GM18909 (cell line): ENCODE data around the gene RUNX1.
A peak's percentile ranks its signal among the peaks of the same experiment; 100 is the strongest.

Source experiments
- ATAC-seq: cut with Tn5 transposase; IDR thresholded peaks from one replicate; pipeline ENCODE4 v1.9.1; 2021; ENCODE audit warnings: mild to moderate bottlenecking; ENCODE audit not compliant: unreplicated experiment, poor library complexity

RUNX1 gene

DNA sequence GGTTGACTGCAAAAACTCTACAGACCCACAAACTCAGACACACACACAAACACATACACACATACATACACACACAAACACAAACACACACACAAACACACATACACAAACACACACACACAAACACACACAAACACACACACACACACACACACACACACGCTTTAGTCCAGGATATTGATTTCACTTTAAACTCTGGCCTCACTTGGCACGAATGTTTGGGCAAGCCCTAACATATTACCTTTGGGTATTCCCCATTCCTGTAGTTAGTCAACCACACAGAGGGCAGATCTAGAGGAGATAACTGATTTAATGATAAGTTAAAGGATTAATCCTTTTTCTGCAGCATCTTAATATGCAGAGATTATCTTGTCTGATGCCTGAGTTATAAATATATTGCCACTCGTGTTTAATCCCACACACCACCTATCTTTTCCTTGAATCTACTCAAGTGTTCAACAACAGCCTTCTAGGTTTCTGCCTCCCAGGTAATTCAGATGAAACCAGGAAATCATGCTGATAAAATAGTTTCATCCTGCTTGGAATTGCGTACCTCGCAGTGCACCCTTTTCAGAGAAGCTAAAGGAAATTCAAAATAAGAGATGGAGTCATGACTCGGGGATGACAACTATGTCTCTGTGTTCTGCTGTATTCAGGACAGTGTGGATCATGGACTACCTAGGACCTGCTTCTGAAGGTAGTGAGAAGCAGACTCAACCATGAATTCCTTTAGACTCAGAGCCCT, 14.5 kb upstream of the RUNX1 start:
- ATAC-seq = no peak

DNA sequence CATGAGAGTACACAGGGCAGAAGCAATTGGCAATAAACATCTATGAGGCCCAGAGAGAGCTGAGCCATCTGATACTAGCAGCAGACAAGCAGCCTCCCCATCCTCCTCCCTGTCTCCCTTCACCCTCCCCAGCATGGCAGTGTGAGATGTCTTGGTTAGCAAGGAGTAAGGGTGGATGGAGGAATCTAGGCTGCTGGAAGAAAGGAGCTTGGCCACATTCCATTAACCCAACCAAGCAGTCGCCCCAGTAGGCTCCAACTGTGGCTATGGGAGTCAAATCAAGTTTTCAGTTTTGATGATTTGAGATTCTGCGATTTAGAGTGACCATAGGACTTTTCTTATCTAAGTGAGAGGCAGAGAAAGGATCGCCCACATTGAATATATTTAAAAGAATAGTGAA, 12.9 kb upstream of the RUNX1 start:
- ATAC-seq = no peak

DNA sequence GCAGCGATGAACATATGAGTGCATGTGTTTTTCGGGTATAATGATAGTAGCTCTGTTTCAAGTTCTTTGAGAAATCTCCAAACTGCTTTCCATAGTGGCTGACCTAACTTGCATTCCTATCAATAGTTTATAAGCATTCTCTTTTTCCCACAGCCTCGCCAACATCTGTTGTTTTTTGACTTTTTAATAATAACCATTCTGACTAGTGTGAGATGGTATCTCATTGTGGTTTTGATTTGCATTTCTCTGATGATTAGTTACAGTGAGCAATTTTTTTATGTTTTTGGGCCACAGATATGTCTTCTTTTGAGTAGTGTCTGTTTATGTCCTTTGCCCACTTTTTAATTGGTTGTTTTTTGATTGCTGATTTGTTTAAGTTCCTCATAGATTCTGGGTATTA, 10.6 kb upstream of the RUNX1 start:
- no peak for ATAC-seq

DNA sequence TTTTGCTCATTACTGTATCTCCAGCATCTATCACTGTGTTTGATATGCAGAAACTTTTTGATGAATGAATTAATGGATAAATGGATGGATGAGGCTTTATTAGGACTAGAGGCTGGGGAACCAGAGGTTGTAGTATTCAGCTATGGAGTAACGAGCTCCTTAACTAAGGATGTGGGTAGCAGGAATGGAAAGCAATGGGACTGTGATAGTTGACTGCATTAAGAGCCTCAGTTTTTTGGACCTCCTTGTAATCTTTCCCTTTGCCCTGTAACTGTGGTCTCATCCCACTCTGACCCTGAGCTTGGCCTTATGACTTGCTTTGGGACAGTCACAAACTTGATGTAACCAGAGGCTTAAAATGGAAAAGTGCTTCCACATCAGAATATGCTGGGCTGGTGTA, 9.0 kb upstream of the RUNX1 start:
- no peak for ATAC-seq

DNA sequence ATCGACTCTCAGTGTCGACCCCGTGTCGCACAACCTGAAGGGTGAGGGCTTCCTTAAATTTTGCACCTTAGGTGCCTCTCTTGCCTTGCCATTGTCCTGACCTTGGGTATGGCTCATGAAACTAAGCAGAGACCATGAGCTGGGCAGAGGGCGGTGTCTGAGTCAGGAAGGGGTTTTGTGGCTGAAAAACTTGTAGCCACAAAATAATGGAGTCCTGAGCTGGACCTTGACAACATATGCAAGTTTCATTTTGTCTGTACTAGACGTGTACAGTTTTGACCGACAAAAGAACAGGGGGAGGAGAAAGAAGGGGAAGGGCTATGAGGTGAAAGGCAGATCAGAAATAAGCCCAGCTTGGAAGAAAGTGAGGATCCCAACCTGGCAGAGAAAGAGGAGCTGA, 8.3 kb upstream of the RUNX1 start:
- peak; percentile 70 for ATAC-seq

DNA sequence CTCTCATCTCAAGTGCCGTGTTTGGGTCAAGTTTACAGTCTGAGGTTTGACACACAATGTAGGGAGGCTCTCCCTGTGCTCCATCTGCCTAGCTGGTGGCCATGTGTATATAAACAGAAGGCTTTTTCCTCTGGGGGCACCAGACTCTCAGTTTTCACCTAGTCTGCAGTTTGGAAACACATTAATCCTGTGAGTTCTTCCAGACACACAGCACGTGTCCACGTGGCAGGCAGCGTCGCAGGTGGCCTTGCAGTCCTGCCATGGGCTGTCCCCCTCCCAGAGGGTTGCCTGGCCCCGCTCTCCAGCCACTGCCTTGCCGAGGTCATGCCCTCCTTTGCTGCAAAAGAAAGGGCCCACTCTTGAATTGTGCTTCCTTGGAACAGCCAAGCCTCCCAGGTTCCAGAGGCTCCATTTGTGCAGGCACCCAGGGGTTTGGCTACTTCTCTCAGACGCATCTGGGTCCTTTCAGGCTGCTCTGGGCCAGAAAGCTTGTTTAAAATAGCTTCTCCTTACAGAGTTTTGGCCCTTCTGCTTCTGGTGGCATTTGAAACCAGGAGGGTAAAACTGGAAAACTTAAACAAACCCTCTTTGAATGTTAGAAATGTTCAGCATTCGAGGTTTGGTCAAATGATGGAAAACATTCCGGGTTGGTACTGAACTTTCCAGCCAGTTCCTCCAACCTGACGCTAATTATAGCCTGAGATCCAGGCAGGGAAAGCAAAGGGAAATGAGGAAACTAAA, 4.4 kb upstream of the RUNX1 start:
- no peak for ATAC-seq

DNA sequence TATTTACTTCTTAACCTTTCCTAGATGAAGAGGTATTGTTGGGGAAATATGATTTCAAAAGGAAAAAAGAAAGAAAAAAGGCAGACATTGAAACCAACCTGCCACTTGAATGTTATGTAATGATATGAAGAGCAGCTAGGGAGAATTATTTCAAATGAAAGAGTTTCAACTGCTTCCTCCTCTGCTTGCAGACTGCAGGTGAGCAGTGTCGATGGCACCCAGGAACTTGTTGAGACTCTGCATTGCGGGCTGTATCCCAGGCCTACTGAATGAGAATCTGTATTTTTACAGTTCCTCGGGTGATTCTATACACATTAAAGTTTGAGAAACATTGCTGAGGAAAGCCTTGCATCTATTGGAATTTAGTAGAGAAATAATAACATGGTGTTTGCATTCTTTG, 3.7 kb upstream of the RUNX1 start:
- no peak for ATAC-seq

DNA sequence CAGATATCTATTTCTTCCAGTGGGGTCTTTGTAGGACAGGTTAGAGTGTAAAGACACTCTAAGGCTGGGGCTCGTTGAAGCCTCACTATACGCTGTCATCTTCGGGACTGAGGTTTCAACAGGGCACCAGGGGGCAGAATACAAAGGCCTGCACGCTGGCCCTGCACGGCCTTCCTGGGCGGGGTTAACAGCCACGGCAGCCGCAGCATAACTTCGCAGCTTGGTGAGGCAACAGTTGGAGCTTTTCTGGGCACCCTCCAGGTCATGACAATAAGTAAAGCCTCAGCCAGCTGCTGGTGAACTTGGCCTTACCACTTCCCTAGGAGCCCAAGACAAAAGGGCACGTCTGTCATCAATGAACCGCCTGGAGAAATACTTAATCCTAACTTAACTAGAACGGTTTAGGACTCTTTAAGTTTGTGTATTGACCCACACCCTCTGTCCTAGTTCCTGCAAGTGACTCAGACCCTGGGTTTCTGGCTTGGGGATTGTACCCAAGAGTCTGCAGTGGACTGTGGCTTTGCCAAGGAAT, 2.3 kb upstream of the RUNX1 start:
- peak; percentile 29 for ATAC-seq

DNA sequence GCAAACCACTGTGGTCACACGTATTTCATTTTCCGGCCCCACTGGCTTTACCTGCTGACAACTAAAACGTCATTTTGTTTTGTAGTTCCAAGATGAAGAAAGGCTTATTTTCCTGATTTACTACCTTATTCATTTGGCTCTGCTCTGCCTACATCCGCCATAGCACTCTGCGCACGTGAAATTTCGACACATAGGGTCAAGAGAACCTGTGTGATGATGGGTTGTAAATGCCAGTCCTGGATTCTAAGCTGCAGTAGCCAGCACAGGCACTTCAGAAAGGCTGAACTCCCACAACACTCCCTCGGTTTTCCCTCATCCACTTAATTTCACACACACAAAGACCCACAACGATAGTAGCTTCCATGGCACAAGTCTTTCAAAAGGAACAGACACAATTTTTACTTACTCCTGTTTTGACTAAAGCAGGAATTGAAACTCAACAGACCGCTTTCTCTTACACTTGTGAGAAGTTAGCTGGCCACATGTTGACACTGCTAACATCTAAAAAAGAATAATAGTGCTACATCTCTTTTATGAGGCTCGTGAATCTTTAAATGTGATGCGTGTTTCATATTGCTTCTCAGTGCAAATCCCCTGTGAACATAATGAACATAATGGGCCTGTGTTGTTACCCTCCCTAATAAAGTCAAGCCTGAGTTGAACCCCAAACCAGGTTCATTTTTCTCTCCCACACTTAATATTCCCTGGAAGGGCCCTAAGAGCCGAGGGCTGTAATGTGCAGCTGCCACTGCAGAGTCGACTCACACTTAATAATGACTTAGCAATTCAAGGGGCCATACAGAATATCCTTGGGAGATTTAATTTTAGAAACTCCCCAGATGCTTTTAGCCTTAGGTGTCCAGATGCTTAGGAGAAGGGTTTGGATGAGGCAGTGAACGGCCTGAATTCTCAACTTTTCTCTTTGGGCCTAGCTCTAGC, 1.5 kb upstream of the RUNX1 start:
- ATAC-seq = no peak

DNA sequence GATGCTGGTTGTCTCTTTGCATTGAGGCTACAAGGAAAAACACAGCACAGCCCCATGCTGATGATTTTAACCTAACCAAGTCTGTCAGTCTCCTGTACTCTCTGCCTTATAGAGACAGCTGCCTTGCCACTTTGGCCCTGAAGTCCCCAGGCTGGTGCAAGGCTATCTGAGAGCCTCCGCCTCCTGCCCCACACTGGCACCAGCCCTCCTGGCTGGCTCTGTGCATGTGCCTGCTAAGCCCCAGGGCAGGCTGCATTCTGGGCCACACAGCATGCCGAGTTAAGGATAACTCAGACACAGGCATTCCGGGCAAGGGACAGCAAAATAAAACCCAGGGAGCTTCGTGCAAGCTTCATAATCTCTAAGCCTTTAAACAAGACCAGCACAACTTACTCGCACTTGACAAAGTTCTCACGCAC, 910 bp downstream of the RUNX1 start:
- no peak for ATAC-seq

DNA sequence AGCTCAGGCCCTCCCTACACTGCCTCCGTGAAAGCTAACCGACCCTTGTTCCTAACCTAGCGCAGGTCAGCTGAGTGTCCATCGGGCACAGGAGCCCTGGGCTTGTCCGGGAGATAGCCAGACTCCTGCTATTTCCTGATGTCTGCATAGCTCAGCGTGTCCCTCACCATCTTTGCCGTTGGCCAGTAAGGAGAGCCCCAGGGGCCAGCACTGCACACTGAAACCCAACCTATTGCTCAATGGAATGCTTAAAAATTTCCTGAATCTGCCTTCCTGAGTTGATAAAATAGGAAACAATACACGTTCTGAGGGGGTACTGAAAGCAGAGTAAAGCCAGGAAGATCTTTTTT, 2.2 kb downstream of the RUNX1 start:
- no peak for ATAC-seq

DNA sequence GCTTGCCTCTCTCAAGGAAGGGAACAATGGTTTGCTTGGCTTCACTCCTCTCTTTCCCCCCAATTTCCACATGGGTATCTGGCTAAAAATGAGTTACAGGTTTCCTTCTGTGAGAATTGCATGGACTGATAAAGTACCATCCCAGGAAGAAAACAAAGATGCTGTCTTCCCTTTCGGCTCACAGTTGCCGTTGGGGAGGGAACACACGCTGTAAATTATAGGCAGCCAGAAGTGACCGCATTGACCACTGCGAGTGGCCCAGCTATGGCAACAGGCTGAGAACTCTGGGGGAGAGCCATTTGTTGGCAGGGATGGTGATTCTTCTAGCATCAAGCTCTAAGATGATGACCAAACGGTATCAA, 2.9 kb downstream of the RUNX1 start:
- no peak for ATAC-seq

DNA sequence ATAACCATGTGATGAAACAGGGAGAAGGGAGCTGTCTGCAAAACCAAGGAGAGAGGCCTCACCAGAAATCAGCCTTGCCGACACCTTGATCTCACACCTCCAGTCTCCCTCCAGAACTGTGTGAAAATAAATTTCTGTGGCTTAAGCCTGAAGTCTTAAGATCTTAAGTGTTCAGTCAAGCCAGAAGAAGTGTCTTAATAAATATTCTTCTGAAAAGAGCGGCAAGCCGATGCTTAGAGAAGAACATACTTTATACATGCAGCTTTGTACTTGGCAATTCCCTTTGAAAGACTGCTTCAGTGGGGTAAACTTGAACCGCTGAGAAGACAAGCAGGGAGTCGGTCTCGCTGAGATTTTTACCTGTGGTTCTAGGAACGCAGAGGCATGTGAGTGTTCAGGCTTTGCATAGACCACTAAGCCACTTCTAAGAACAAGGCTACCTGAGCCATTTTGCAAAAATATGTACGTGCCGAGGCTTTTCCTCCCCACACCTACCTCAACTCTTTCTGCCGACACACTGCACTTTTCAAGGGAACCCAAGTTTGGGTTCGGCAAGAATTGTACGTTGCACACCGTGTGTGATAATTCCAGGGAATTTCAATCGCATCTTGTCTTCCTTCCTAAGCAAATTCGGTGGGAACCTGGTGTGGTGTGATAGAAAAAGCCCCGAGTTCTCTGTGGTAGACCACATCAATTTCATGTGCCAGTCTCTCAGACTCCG, 3.4 kb downstream of the RUNX1 start:
- ATAC-seq = no peak

DNA sequence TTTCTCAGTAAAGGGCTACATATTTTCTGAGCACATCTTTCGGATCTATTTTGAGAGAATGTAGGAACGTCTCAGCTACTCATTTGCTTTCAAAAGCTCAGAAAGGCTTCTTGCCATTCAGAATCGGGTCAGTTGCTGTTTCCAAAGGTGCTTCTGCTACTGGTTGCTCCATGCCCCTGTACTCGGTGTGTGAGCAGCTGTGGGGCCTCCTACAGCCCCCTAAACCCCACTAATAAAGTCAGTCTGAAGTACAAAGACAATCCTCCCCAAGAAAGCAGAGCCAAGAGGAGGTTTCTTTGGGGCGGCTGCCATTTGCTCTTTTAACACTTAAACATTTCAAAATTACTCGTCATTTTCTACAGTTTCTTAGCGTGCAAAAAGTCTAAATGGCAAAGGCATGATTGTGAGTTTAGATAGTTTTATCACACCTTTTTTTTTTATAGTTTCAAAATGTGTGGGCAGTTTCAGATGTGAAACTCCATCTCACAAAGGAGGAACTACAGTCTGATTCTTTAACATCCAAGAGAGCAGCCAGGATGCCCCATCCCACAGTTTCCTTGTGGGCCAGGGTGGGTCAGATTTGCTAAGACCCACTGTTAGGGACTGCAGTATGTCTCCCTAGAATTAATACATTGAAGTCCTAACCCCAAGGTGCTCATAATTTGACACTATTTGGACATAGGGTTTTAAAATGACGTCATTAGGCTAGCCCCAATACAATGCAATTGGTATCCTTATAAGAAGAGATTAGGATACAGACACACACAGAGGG, 4.1 kb downstream of the RUNX1 start:
- no peak for ATAC-seq

DNA sequence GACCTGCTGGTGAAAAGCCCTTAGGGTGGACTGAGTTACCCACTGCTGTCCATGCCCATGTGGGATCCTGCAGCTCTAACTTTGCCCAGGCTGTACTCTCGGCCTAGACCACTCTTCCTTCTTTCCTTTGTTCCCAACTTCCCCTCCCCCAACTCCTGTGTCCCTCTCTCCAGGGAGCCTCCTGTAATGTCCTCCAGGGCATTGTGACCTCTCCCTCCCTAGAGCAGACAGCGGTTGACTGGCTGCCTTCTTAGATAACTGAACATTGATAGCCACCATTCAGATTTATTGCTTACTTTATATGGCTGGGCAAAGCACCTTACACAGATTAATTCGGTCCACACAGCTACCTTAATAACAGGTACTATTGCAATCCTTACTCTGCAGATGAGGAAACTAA, 5.0 kb downstream of the RUNX1 start:
- no peak for ATAC-seq

DNA sequence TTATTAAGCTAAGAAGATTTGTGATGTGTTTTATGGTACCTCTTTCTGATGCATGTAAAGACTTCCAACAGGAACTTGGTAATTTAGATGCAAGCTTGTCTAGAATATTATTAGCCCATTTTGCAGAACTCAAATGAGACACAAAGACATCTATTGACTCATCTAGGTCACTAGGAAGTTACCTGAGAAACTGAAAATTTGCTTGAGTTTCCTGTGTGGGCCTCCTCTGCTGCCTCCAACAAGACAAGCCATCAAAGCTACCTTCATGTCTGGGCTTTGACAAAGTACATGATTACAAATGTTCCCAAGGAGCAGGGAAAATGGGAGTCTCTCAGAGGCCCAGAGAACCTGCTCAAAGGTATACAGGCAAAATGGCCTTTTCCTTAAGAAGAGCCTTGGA, 5.6 kb downstream of the RUNX1 start:
- ATAC-seq = no peak

DNA sequence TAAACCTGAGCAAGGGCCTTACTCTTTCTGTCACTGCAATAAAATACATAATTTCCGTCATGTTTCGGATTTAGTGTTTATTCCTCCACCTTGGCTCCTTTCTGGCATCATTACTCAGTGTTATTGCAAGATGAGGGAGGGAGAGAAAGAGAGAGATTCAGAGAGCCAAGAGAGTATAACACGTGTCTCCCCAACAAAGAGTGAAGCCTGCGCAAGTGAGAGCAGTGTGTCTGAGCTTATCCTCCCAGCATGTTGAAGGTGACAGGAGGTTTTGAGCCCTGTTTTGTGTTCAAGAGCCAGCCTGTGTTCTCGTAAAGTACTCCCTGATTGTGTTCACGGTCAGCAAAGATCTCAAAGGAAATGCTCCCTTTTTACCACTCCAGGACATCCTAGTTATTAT, 6.3 kb downstream of the RUNX1 start:
- no peak for ATAC-seq

DNA sequence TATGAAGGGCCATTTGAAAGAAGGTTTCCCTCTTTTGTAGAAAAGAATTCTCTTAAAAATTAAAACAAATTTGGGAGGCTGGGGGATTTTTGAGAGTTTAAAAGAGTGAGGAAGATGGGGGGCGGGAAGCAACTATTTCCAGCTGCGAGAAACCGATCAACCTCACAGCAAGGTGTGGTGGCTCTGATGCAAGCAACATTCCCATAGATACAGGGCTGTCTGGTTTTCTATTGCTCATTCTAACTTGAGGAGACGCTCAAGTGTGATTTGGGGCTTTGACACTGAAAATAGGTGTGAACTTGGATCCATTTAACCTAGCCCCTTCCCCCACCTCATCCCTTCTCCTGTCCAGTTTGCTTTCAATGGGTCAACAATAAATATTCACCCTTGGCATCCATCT, 7.2 kb downstream of the RUNX1 start:
- no peak for ATAC-seq

DNA sequence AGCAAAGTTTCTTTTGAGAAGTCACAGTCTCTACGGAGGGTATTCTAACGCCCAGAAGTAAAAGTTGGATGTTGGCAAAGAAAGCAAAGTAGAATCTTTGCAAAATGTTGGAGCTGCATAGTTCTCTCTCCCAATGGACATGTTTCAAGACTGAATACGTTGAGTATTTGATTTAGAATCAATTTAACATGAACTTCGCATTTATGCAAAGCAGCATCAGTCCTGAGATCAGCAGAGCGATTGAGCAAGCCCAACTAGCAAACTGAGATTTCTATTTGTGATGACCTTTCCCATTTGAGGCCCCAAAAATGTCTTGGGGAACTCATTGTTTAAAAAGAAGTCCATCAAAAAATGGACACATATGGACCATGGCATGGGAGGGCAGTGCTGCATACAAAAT, 8.0 kb downstream of the RUNX1 start:
- no peak for ATAC-seq
